Parathyroid adenoma (tissue), 2 donors: Measurements from ENCODE around the gene GBGT1.

Source experiments
- H2AFZ ChIP-seq: fragments of 300-600 bp; sonication (generic); one replicate; pipeline ENCODE4 v1.7.0; 2017; ENCODE audit warnings: antibody characterized with exemption, mild to moderate bottlenecking
- H3K27ac ChIP-seq: fragments of 300-600 bp; sonication (generic); one replicate; pipeline ENCODE4 v1.7.0; 2017
- H3K27me3 ChIP-seq: fragments of 300-600 bp; sonication (generic); one replicate; pipeline ENCODE4 v1.7.0; 2017; ENCODE audit warnings: low read length; ENCODE audit not compliant: control insufficient read depth, insufficient read depth
- H3K36me3 ChIP-seq: fragments of 300-600 bp; sonication (generic); one replicate; pipeline ENCODE4 v1.7.0; 2017; ENCODE audit warnings: low read length; ENCODE audit not compliant: control insufficient read depth, insufficient read depth
- H3K4me1 ChIP-seq: fragments of 300-600 bp; sonication (generic); one replicate; pipeline ENCODE4 v1.7.0; 2017; ENCODE audit warnings: control low read depth
- H3K4me2 ChIP-seq: fragments of 300-600 bp; sonication (generic); one replicate; pipeline ENCODE4 v1.7.0; 2017; ENCODE audit warnings: low read length
- H3K4me3 ChIP-seq: fragments of 300-600 bp; sonication (generic); one replicate; pipeline ENCODE4 v1.7.0; 2017; ENCODE audit warnings: low read depth, low read length
- H3K79me2 ChIP-seq: fragments of 300-600 bp; sonication (generic); one replicate; pipeline ENCODE4 v1.7.0; 2017; ENCODE audit warnings: control low read depth
- H3K9ac ChIP-seq: fragments of 300-600 bp; sonication (generic); one replicate; pipeline ENCODE4 v1.7.0; 2017; ENCODE audit warnings: mild to moderate bottlenecking
- H3K9me3 ChIP-seq: fragments of 300-600 bp; sonication (generic); one replicate; pipeline ENCODE4 v1.7.0; 2017; ENCODE audit warnings: low read length; ENCODE audit not compliant: control insufficient read depth
- CTCF ChIP-seq: fragments of 300-600 bp; sonication (generic); IDR thresholded peaks from one replicate; pipeline ENCODE4 v1.7.0; 2017; ENCODE audit warnings: antibody characterized with exemption, mild to moderate bottlenecking
- donor health status: primary hyperparathyroidism.

Gene GBGT1

GRCh38 chr9:133118179-133118520, 45.6 kb downstream of the GBGT1 start:
- Histone ChIP-seq H3K4me2 (no peak overlapping the region), H2AFZ (no peak overlapping the region), H3K4me1 (peaks cover 24% of the 10 kb centered on the region), H3K4me3 (no peak overlapping the region), H3K9me3 (no peaks in the 10 kb centered on the region), H3K27me3 (no peaks in the 10 kb centered on the region), H3K36me3 (no peaks in the 10 kb centered on the region), H3K9ac (no peak overlapping the region), H3K79me2 (peaks cover 29% of the 10 kb centered on the region), H3K27ac (no peak overlapping the region)
- no peak for TF ChIP-seq CTCF

DNA sequence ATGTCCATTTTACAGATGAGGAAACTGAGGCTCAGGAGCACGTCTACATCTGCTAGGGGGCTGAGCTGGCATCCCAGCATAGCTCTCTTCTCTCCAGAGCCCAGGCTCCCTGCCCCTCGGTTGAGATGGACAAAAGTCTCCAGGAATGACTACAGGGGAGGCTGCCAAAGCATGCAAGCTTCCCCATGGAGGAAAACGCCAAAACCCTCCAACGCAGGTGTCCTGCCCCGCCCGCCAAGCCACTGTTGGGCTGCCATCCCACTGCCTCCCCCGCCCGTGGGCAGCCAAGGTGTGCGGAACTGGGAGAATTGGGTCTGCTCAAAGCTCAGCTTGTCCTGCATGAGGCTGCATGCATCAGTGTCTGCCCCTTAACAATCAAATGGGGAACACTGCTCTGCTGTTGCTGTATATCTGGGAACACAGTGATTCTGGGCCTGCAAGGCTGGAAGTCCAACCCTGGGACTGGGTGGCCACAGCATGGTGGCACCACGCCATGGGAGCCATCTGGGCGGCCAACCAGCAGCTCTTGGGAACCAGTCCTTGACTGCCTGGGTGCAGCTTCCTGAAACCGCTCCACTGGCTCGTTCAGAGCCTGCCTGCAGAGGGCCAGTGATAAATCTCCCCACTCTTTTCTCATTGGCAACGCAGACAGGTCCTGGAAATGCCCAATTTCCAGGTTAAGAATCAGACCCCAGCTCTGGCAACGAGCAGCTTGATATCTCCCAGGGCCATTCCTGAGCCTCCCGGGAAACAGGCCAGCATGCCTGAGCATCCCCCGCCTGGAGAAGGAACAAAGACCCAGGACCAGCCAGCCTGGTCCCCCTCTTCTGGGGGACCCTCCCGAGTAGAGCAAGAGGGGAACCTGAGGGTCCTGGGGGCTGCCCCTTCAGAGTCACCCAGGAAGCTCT, 46.2 kb downstream of the GBGT1 start:
- no peak overlapping the region for H2AFZ ChIP-seq
- no peak for TF ChIP-seq CTCF
- no peak overlapping the region for H3K4me2 ChIP-seq
- no peak overlapping the region for H3K27ac ChIP-seq
- no peak overlapping the region for H3K9ac ChIP-seq
- H3K79me2 ChIP-seq: peaks cover 29% of the 10 kb centered on the region
- H3K4me3 ChIP-seq: no peak overlapping the region
- H3K27me3 ChIP-seq: no peaks in the 10 kb centered on the region
- H3K9me3 ChIP-seq: no peaks in the 10 kb centered on the region
- peaks cover 27% of the 10 kb centered on the region for H3K4me1 ChIP-seq
- no peaks in the 10 kb centered on the region for H3K36me3 ChIP-seq

GRCh38 chr9:133116346-133117231, 47.1 kb downstream of the GBGT1 start:
- no peak overlapping the region for H2AFZ ChIP-seq
- no peak overlapping the region for H3K4me3 ChIP-seq
- no peaks in the 10 kb centered on the region for H3K27me3 ChIP-seq
- H3K9me3 ChIP-seq: no peaks in the 10 kb centered on the region
- H3K79me2 ChIP-seq: peaks cover 29% of the 10 kb centered on the region
- H3K4me2 ChIP-seq: no peak overlapping the region
- H3K4me1 ChIP-seq: peaks cover 27% of the 10 kb centered on the region
- no peak for TF ChIP-seq CTCF
- H3K27ac ChIP-seq: no peak overlapping the region
- no peaks in the 10 kb centered on the region for H3K36me3 ChIP-seq
- no peak overlapping the region for H3K9ac ChIP-seq

DNA sequence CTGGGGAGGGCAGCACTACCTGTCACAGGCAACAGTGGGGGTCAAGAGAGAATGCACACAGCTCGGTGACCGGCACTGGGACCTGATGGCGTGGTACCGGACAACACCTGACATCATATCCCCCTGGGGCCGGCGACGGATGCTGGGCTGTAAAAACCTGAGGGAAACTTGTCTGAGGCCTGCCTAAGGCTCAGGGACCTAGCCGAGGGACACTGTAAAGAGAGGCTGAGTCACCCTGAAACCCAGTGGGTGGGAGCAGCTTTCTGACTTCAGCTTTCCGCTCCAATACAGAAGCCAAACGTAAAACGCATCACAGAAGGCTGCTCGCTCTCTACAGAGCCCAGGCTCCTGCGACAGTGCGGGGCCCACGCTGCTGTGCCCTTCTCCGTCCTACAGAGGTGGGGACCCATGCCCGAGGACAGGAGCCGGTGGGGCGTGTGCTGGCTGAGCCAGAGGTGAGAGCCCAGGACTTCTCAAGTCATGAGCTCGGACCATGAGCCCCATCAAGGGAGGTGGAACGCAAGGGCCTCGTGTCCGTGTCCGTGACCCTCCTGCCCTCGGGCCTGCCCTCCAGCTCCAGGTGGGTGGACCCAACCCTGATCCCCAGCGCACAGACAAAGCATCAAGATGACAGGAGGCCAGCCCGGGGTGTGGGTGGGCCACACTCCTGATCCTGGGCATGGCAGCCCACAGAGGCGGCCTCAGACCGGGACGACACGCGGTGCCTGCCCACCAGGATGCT, 47.9 kb downstream of the GBGT1 start:
- TF ChIP-seq CTCF: no peak
- H3K27me3 ChIP-seq: no peaks in the 10 kb centered on the region
- H3K4me3 ChIP-seq: no peak overlapping the region
- no peak overlapping the region for H2AFZ ChIP-seq
- H3K27ac ChIP-seq: no peak overlapping the region
- no peaks in the 10 kb centered on the region for H3K9me3 ChIP-seq
- H3K79me2 ChIP-seq: peaks cover 29% of the 10 kb centered on the region
- H3K36me3 ChIP-seq: no peaks in the 10 kb centered on the region
- no peak overlapping the region for H3K9ac ChIP-seq
- no peak overlapping the region for H3K4me2 ChIP-seq
- H3K4me1 ChIP-seq: peaks cover 27% of the 10 kb centered on the region
